ENCODE results near the gene LTBP1.

The LTBP1 gene

DNA sequence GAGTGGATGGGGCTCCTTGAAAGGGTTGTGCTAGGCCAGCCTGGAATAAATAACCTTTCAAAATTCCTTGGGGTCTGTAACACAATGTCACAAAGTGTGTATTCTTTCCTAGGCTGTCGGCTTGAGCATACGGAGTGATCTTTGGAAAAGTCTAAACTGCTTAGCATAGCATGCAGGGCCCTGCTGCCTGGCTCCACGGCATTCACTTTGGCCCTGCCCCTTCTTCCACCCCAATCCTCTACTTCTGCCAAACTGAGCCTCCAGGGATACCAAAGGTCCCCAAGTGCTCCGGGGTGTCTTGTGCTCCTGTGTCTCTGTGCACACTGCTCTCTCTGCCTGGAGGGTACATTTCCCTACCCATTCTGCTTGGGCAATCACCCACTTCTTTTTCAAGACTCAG lies 196.1 kb downstream of the LTBP1 start:
- Mint-ChIP-seq H3K4me1 (peaks cover 71% of the 10 kb centered on the region), H3K36me3 (ENCODE audit: low read depth) (peaks cover 4% of the 10 kb centered on the region)

DNA sequence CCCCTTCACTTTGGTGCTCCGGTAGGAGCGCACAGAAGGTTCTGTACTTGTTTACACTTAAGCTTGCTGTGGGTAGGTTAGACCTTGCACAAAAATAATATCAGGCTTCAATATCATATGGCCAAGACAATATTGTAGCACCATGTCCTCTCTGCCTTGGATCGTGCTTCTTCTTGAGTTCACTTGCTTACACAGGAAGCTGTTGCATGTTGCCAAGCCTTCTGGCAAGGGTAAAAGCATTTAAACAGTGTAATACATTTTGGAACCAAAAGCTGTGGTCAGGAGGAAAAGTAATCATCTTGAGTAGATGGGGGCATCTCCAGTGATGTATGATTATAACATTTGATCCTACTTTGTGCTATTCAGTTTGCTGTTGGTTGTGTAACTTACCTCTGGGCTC lies 197.5 kb downstream of the LTBP1 start:
- TF ChIP-seq, protein P1, sequence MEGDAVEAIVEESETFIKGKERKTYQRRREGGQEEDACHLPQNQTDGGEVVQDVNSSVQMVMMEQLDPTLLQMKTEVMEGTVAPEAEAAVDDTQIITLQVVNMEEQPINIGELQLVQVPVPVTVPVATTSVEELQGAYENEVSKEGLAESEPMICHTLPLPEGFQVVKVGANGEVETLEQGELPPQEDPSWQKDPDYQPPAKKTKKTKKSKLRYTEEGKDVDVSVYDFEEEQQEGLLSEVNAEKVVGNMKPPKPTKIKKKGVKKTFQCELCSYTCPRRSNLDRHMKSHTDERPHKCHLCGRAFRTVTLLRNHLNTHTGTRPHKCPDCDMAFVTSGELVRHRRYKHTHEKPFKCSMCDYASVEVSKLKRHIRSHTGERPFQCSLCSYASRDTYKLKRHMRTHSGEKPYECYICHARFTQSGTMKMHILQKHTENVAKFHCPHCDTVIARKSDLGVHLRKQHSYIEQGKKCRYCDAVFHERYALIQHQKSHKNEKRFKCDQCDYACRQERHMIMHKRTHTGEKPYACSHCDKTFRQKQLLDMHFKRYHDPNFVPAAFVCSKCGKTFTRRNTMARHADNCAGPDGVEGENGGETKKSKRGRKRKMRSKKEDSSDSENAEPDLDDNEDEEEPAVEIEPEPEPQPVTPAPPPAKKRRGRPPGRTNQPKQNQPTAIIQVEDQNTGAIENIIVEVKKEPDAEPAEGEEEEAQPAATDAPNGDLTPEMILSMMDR (IDR thresholded peaks at IDR 0.05; ENCODE audit: unreplicated experiment in 3 of 3): no peak
- H3K36me3 Mint-ChIP-seq (ENCODE audit: low read depth): peaks cover 5% of the 10 kb centered on the region

More for the DNA sequence above, 196.1 kb downstream of the LTBP1 start:
- Mint-ChIP-seq H3K27me3 (ENCODE audit: low read depth) (peaks cover 3% of the 10 kb centered on the region), H3K9me3 (no peaks in the 10 kb centered on the region), H3K27ac (peak overlapping the region in 2 of 3 experiments; percentile 28 to 94), H3K4me3 (no peak overlapping the region)
- TF ChIP-seq, protein P1 (IDR thresholded peaks at IDR 0.05; ENCODE audit: unreplicated experiment in 3 of 3): no peak

DNA sequence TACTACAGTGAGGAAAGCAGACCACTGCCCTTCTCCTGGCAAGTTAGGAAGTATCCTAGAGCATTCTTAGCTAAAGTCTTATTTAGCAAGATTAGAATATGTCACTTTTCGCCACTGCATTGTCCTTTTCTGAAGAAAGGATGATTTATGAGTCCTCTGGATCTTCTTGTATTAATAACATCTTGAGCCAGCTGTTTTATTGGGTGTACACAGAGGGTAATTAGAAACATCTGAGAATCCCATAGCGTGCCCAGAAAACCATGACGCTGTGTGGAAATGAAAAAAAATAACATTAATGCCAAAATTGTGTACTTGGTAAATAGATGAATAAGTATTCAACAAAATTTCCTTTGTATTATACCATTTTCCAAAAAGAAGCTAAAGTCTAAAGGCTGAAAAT lies 198.7 kb downstream of the LTBP1 start:
- TF ChIP-seq, protein P1 (IDR thresholded peaks at IDR 0.05; ENCODE audit: unreplicated experiment in 3 of 3): no peak
- Mint-ChIP-seq H3K36me3 (ENCODE audit: low read depth) (peaks cover 8% of the 10 kb centered on the region), H3K9me3 (no peaks in the 10 kb centered on the region), H3K27ac (peak overlapping the region; percentile 48 to 94 (median 75)), H3K27me3 (ENCODE audit: low read depth) (no peaks in the 10 kb centered on the region), H3K4me1 (peaks cover 81% of the 10 kb centered on the region), H3K4me3 (peak overlapping the region in 1 of 3 experiments; percentile 16)

More for the DNA sequence above, 197.5 kb downstream of the LTBP1 start:
- Mint-ChIP-seq H3K4me1 (peaks cover 75% of the 10 kb centered on the region), H3K27ac (peak overlapping the region in 2 of 3 experiments; percentile 75 to 94), H3K4me3 (no peak overlapping the region), H3K9me3 (no peaks in the 10 kb centered on the region), H3K27me3 (ENCODE audit: low read depth) (no peaks in the 10 kb centered on the region)

DNA sequence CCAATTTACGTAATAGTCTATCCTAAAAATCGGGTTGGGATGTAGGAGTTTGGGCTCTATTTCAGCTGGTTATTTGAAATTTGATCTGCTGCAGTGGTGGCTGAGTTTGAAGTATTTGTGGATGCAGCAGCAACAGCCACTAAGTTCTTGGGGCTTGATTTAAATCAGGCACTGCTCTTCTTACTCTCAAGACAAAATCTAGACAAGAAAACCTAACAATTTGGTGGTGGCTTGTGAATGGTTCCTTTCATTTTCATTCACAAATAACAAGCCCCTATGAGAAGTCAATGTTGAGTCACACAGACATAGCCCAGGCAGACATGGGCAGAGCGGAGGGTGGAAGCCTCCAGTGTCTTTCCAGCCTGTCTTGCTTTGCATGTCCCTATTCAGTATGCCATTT lies 199.3 kb downstream of the LTBP1 start:
- peaks cover 8% of the 10 kb centered on the region for H3K36me3 Mint-ChIP-seq (ENCODE audit: low read depth)
- no peaks in the 10 kb centered on the region for H3K9me3 Mint-ChIP-seq
- H3K4me3 Mint-ChIP-seq: peak overlapping the region in 1 of 3 experiments; percentile 43
- TF ChIP-seq, protein P1 (IDR thresholded peaks at IDR 0.05; ENCODE audit: unreplicated experiment in 3 of 3): no peak
- H3K27me3 Mint-ChIP-seq (ENCODE audit: low read depth): no peaks in the 10 kb centered on the region
- H3K27ac Mint-ChIP-seq: peak overlapping the region; percentile 48 to 94 (median 75)
- peaks cover 78% of the 10 kb centered on the region for H3K4me1 Mint-ChIP-seq

DNA sequence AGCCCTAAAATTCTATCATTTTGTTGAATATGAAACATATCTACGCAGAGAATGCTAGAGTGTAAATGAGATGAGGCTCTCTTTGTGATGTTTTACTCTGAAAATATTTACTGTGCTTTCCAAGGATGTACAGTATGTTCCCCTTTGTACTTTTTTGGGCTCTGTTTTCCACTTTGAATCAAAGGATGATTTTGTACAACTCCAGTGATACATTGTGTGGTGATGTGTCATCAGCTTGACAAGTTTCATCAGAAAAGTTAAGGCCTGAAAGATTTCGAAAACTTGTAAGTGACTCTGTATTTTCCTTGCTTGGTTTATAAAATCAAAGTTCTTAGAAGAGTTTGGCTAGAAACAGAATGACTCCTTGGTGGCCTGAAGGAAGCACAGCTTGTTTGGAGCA lies 206.3 kb downstream of the LTBP1 start:
- peak overlapping the region in 1 of 3 experiments; percentile 15 for H3K27ac Mint-ChIP-seq
- no peaks in the 10 kb centered on the region for H3K9me3 Mint-ChIP-seq
- H3K36me3 Mint-ChIP-seq (ENCODE audit: low read depth): peaks cover 4% of the 10 kb centered on the region

More for the DNA sequence above, 206.3 kb downstream of the LTBP1 start:
- Mint-ChIP-seq H3K4me3 (no peak overlapping the region), H3K4me1 (peaks cover 25% of the 10 kb centered on the region), H3K27me3 (ENCODE audit: low read depth) (no peaks in the 10 kb centered on the region)
- TF ChIP-seq, protein P1 (IDR thresholded peaks at IDR 0.05; ENCODE audit: unreplicated experiment in 3 of 3): no peak

All from nephron (organoid).